ENCODE data around the gene NISCH.

DNA sequence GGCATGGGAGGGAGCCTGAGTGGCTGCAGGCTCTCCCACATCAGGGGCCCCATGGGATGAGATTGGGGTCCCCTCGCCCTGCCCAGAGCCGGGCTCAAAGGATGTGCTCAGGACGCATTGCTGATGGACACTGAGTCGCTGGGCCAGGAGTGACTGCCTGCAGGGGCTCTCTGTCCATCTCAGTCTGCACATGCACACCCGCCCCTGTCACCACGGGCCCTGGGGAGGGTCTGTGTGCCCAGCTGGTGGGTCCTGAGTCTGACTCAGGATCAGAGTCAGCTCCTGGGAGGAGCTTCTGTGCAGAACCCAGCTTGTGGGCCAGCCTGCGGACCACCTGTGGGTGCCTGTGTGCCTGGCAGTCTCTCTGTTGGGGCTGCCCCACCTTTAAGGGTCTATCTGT is 57.9 kb downstream of the NISCH start:
- TF ChIP-seq, protein P1, sequence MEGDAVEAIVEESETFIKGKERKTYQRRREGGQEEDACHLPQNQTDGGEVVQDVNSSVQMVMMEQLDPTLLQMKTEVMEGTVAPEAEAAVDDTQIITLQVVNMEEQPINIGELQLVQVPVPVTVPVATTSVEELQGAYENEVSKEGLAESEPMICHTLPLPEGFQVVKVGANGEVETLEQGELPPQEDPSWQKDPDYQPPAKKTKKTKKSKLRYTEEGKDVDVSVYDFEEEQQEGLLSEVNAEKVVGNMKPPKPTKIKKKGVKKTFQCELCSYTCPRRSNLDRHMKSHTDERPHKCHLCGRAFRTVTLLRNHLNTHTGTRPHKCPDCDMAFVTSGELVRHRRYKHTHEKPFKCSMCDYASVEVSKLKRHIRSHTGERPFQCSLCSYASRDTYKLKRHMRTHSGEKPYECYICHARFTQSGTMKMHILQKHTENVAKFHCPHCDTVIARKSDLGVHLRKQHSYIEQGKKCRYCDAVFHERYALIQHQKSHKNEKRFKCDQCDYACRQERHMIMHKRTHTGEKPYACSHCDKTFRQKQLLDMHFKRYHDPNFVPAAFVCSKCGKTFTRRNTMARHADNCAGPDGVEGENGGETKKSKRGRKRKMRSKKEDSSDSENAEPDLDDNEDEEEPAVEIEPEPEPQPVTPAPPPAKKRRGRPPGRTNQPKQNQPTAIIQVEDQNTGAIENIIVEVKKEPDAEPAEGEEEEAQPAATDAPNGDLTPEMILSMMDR (IDR thresholded peaks at IDR 0.05) = no peak
- no peak for TF ChIP-seq POLR2AphosphoS5 (IDR thresholded peaks at IDR 0.05)
- TF ChIP-seq POLR2A (IDR thresholded peaks at IDR 0.05) = no peak

Data from breast epithelium (tissue), 3 donors.